Small intestine (tissue), 7 donors: ENCODE data around the gene RYR2. TPM values are rescaled to one million over a fixed set of nuclear protein-coding genes. Genes with fewer than 3 reads are reported as not detected.

ENCODE experiments used
- DNase-seq, 2 donors: peaks; one replicate each; pipeline versions ENCODE4 v3.0.0 to v3.0.0-alpha.2; 2013
- FAIRE-seq: peaks from 2 replicates; lab custom pipeline; 2012; peaks lifted over from hg19 to GRCh38; lab: Jason Lieb, UNC
- H3K27ac ChIP-seq, 3 donors: one replicate each; pipeline ENCODE4 v1.5.1; 2013; ENCODE audit warnings: low read length in 2 of 3, mild to moderate bottlenecking in 2 of 3, control low read depth in 1 of 3, inconsistent platforms in 1 of 3, low read depth in 1 of 3, moderate library complexity in 1 of 3
- H3K27me3 ChIP-seq, 3 donors: one replicate each; pipeline ENCODE4 v1.6.1; 2013; ENCODE audit warnings: low read length in 3 of 3, inconsistent platforms in 1 of 3; ENCODE audit not compliant: control insufficient read depth in 3 of 3, insufficient read depth in 3 of 3
- H3K36me3 ChIP-seq, 3 donors: one replicate each; pipeline ENCODE4 v1.6.1; 2013; ENCODE audit warnings: low read length in 3 of 3, inconsistent platforms in 1 of 3, low read depth in 1 of 3, mild to moderate bottlenecking in 1 of 3, moderate library complexity in 1 of 3; ENCODE audit not compliant: control insufficient read depth in 3 of 3, insufficient read depth in 2 of 3
- H3K4me1 ChIP-seq, 3 donors: one replicate each; pipeline ENCODE4 v1.6.1; 2013; ENCODE audit warnings: low read length in 2 of 3, inconsistent platforms in 1 of 3, low read depth in 1 of 3, mild to moderate bottlenecking in 1 of 3, moderate library complexity in 1 of 3; ENCODE audit not compliant: control insufficient read depth in 3 of 3, insufficient read depth in 2 of 3
- H3K4me3 ChIP-seq, 3 donors: one replicate each; pipeline ENCODE4 v1.5.1; 2013; ENCODE audit warnings: low read length in 3 of 3, control low read depth in 1 of 3, inconsistent platforms in 1 of 3, low read depth in 1 of 3, mild to moderate bottlenecking in 1 of 3, moderate library complexity in 1 of 3
- H3K9me3 ChIP-seq, 2 donors: one replicate each; pipeline ENCODE4 v1.6.1; 2013; ENCODE audit warnings: low read depth in 1 of 2, low read length in 1 of 2; ENCODE audit not compliant: control insufficient read depth in 2 of 2, insufficient read depth in 1 of 2
- WGBS, 3 donors: extraction: QIAGEN DNeasy Blood & Tissue Kit; methylation state at CpG; one replicate each; pipeline ENCODE4 v1.1.7; 2013; 5-methylcytosine and 5-hydroxymethylcytosine counted together
- polyA plus RNA-seq, 4 donors: library from polyadenylated mRNA; stranded (reverse) in 3 of 4; unstranded in 1 of 4; fragments of 200-250 nt in 3 of 4; fragments of 120-200 nt in 1 of 4; gene quantifications; one replicate each; pipeline versions ENCODE4 v1.2.1 to v1.2.3, GENCODE V29; 2013
- donor health status: healthy with polysubstance abuse.
- donor health status: control.
- donor health status: control.
- donor health status: Bipolar disorder and iron deficiency.
- donor health status: healthy.

RYR2 gene
- polyA plus RNA-seq, 4 donors = 0.22 to 1.5 (median 0.62) TPM

GRCh38 chr1:237045278-237046016, 3.5 kb downstream of the RYR2 start:
- no peak overlapping the region for H3K4me3 ChIP-seq
- 23 to 32% (median 25%) methylated on average over 3 of the region's 3 CpGs for WGBS, 3 donors
- no peaks in the 10 kb centered on the region for H3K4me1 ChIP-seq
- no peak overlapping the region for H3K27ac ChIP-seq
- no peaks in the 10 kb centered on the region for H3K36me3 ChIP-seq
- FAIRE-seq = no peak
- DNase-seq = no peak
- H3K9me3 ChIP-seq = peaks cover 0 to 2% of the 10 kb centered on the region in 2 donors
- peaks cover 15 to 35% (median 16%) of the 10 kb centered on the region in 3 donors for H3K27me3 ChIP-seq

- no peak overlapping the region for H3K4me3 ChIP-seq
- DNase-seq (no peak), FAIRE-seq (no peak)
- H3K36me3 ChIP-seq = no peaks in the 10 kb centered on the region
- no peaks in the 10 kb centered on the region for H3K9me3 ChIP-seq
- H3K27ac ChIP-seq = no peak overlapping the region
- no peaks in the 10 kb centered on the region for H3K4me1 ChIP-seq
- H3K27me3 ChIP-seq = peaks cover 0 to 7% (median 5%) of the 10 kb centered on the region in 3 donors
- WGBS, 3 donors = 82 to 89% (median 84%) methylated on average over 5 of the region's 5 CpGs
These were observed 6.8 kb downstream of the RYR2 start for GRCh38 chr1:237048803-237049202.

DNA sequence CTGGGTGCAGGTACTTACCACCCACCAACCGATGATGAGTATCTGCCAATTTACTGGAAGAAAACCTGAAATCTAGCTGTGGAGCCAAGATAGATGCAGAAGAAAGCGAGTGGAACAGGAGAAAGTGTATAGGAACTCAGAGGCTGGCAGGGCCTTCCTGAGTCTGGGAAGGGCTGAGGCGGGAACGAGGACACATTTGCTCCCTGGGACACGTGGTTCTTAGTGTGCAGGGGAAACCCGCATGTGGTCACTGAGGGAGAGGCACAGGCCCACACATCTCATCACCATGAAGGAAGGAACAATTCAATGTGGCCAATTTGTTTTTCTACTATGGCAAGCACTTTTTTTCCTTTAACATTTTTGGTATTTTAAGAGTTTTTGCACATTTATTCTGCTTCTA, 8.2 kb downstream of the RYR2 start:
- no peaks in the 10 kb centered on the region for H3K36me3 ChIP-seq
- 72 to 83% (median 81%) methylated on average over 6 of the region's 6 CpGs for WGBS, 3 donors
- H3K4me1 ChIP-seq = no peaks in the 10 kb centered on the region
- FAIRE-seq (no peak), DNase-seq (no peak)
- no peak overlapping the region for H3K27ac ChIP-seq
- H3K9me3 ChIP-seq = no peaks in the 10 kb centered on the region
- H3K27me3 ChIP-seq = peaks cover 0 to 2% (median 0%) of the 10 kb centered on the region in 3 donors
- H3K4me3 ChIP-seq = no peak overlapping the region

GRCh38 chr1:237050915-237051314, 8.9 kb downstream of the RYR2 start:
- WGBS, 3 donors = 69 to 76% (median 74%) methylated on average over 3 of the region's 3 CpGs
- no peak for DNase-seq

GRCh38 chr1:237054313-237054712, 12.3 kb downstream of the RYR2 start:
- Histone ChIP-seq H3K27me3 (peaks cover 0 to 2% (median 0%) of the 10 kb centered on the region in 3 donors), H3K36me3 (no peaks in the 10 kb centered on the region), H3K4me1 (no peaks in the 10 kb centered on the region), H3K9me3 (no peaks in the 10 kb centered on the region), H3K4me3 (no peak overlapping the region), H3K27ac (no peak overlapping the region)
- FAIRE-seq (no peak), DNase-seq (no peak)
- 19 to 46% (median 29%) methylated on average over 1 to 2 of the region's 2 CpGs for WGBS, 3 donors

More at GRCh38 chr1:237050915-237051314, 8.9 kb downstream of the RYR2 start:
- Histone ChIP-seq H3K36me3 (no peaks in the 10 kb centered on the region), H3K4me3 (no peak overlapping the region), H3K27me3 (peaks cover 0 to 2% (median 0%) of the 10 kb centered on the region in 3 donors), H3K27ac (no peak overlapping the region), H3K4me1 (no peaks in the 10 kb centered on the region), H3K9me3 (no peaks in the 10 kb centered on the region)
- FAIRE-seq = no peak

DNA sequence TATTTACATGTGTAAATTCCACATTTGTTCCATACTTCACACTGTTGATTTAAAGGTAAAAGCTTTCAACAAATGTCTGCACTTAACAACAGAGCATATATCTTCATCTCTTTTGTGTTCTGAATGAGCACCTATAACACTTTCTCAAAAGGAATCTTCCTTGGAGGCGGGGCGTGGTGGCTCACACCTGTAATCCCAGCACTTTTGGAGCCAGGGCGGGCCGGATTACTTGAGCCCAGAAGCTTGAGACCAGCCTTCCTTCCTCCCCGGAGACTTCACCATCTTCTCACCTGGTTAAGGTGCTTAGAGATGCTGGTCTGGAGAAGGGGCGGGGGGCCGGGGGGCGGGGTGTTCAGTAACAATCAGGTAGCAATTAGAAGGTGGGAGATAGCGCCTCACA, 16.5 kb downstream of the RYR2 start:
- Histone ChIP-seq H3K9me3 (no peaks in the 10 kb centered on the region), H3K27me3 (no peaks in the 10 kb centered on the region), H3K36me3 (no peaks in the 10 kb centered on the region), H3K4me1 (no peaks in the 10 kb centered on the region), H3K27ac (no peak overlapping the region), H3K4me3 (no peak overlapping the region)
- DNase-seq = no peak
- WGBS, 3 donors = 72 to 79% (median 73%) methylated on average over 9 of the region's 9 CpGs
- FAIRE-seq = no peak

DNA sequence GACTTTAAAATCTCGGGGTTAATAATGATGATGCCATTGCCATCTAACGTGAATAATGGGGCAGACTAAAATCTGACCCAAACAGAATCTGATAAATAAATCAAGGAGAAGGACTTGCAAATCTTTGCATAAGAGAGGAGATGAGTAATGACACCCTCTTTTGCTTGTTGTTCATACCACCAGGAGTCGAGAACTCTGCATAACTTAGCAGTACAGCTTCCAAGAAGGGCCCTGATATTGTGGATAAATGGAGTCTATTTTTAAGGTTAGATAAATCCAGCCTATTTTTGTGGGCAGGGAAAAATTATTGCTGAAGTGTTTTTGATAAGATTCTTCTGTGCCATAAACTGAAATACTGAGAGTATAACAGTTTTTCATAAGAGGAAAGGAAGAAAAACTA, 17.3 kb downstream of the RYR2 start:
- H3K4me1 ChIP-seq = no peaks in the 10 kb centered on the region
- H3K4me3 ChIP-seq = no peak overlapping the region
- no peaks in the 10 kb centered on the region for H3K9me3 ChIP-seq
- H3K27me3 ChIP-seq = no peaks in the 10 kb centered on the region
- no peaks in the 10 kb centered on the region for H3K36me3 ChIP-seq
- no peak overlapping the region for H3K27ac ChIP-seq
- no peak for DNase-seq
- 42 to 54% (median 52%) methylated on average over 3 of the region's 3 CpGs for WGBS, 3 donors
- FAIRE-seq = no peak

GRCh38 chr1:237062976-237063375, 21.0 kb downstream of the RYR2 start:
- Histone ChIP-seq H3K9me3 (no peaks in the 10 kb centered on the region), H3K4me3 (no peak overlapping the region), H3K27ac (no peak overlapping the region), H3K36me3 (no peaks in the 10 kb centered on the region), H3K27me3 (no peaks in the 10 kb centered on the region), H3K4me1 (no peaks in the 10 kb centered on the region)
- no peak for DNase-seq
- FAIRE-seq = no peak

DNA sequence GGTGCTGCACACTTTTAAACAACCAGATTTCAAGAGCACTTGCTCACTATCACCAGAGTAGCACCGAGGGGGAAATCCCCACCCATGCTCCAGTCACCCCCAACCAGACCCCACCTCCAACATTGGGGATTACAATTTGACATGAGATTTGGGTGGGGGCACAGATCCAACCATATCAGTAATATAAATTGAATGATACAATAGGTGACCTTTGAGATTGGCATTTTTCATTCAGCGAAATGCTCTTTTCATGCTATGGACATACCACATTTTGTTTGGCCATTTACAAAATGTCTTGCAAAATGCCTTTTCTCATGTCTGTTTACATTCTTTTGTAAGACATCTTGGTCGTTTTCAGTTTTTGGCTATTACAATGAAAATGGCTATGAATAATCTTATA, 23.9 kb downstream of the RYR2 start:
- WGBS, 3 donors = 57 to 60% (median 59%) methylated on average over 3 of the region's 3 CpGs
- DNase-seq = no peak
- Histone ChIP-seq H3K9me3 (no peaks in the 10 kb centered on the region), H3K36me3 (no peaks in the 10 kb centered on the region), H3K4me3 (no peak overlapping the region), H3K27ac (no peak overlapping the region), H3K27me3 (no peaks in the 10 kb centered on the region), H3K4me1 (no peaks in the 10 kb centered on the region)
- no peak for FAIRE-seq
